Neural crest cell (in vitro differentiated cells): ENCODE data around the gene MAPK1. TPM values are rescaled to one million over a fixed set of nuclear protein-coding genes. Genes with fewer than 3 reads are reported as not detected.

ENCODE experiments used
- DNase-seq: peaks from one replicate; pipeline ENCODE4 v3.0.0; 2021; ENCODE audit warnings: low read depth, mixed read lengths, low spot score
- H3K27ac Mint-ChIP-seq: one replicate; pipeline ENCODE4 v1.8.0; 2021; ENCODE audit warnings: mild to moderate bottlenecking, mixed read lengths; ENCODE audit not compliant: unreplicated experiment
- H3K27me3 Mint-ChIP-seq: 2 replicates; pipeline ENCODE4 v1.8.0; 2021; ENCODE audit warnings: low read depth, mild to moderate bottlenecking, mixed read lengths
- H3K36me3 Mint-ChIP-seq: 2 replicates; pipeline ENCODE4 v1.8.0; 2021; ENCODE audit warnings: low read depth, mild to moderate bottlenecking, mixed read lengths
- H3K4me1 Mint-ChIP-seq: 2 replicates; pipeline ENCODE4 v1.8.0; 2021; ENCODE audit warnings: mixed read lengths
- H3K4me3 Mint-ChIP-seq: one replicate; pipeline ENCODE4 v1.8.0; 2021; ENCODE audit warnings: mild to moderate bottlenecking, mixed read lengths
- H3K9me3 Mint-ChIP-seq: 2 replicates; pipeline ENCODE4 v1.8.0; 2021; ENCODE audit warnings: mixed read lengths
- total RNA-seq: library from RNA; stranded (reverse); gene quantifications from 2 replicates; pipeline ENCODE4 v1.2.1, GENCODE V29; 2021
- TF ChIP-seq, protein P1 (sequence below): fragments of 200-600 bp; sonication (generic); conservative IDR thresholded peaks from 2 replicates; pipeline ENCODE4 v1.5.0; 2021; ENCODE audit warnings: antibody characterized with exemption, mild to moderate bottlenecking

The MAPK1 gene
- total RNA-seq, 1 donor from 2014 or later = 118 TPM

GRCh38 chr22:21712751-21713427 is 154.6 kb downstream of the MAPK1 start:
- TF ChIP-seq, protein P1, sequence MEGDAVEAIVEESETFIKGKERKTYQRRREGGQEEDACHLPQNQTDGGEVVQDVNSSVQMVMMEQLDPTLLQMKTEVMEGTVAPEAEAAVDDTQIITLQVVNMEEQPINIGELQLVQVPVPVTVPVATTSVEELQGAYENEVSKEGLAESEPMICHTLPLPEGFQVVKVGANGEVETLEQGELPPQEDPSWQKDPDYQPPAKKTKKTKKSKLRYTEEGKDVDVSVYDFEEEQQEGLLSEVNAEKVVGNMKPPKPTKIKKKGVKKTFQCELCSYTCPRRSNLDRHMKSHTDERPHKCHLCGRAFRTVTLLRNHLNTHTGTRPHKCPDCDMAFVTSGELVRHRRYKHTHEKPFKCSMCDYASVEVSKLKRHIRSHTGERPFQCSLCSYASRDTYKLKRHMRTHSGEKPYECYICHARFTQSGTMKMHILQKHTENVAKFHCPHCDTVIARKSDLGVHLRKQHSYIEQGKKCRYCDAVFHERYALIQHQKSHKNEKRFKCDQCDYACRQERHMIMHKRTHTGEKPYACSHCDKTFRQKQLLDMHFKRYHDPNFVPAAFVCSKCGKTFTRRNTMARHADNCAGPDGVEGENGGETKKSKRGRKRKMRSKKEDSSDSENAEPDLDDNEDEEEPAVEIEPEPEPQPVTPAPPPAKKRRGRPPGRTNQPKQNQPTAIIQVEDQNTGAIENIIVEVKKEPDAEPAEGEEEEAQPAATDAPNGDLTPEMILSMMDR = peak; percentile 69
- H3K9me3 Mint-ChIP-seq = no peaks in the 10 kb centered on the region
- peaks cover 8% of the 10 kb centered on the region for H3K36me3 Mint-ChIP-seq
- DNase-seq = peak; percentile 43
- H3K27me3 Mint-ChIP-seq = no peaks in the 10 kb centered on the region
- H3K4me1 Mint-ChIP-seq = peaks cover 19% of the 10 kb centered on the region
- no peak overlapping the region for H3K27ac Mint-ChIP-seq
- no peak overlapping the region for H3K4me3 Mint-ChIP-seq

DNA sequence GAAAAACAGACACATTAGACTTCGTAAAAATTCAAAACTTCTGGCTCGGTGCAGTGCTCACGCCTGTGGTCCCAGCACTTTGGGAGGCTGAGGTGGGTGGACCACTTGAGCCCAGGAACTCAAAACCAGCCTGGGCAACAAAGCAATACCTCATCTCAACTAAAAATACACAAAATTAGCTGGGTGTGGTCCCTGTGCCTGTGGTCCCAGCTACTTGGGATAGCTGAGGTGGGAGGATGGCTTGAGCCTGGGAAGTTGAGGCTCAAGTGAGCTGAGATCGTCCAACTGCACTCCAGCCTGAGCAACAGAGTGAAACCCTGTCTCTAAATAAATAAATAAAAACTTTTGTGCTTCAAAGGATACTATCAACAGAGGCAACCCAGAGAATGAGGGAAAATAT is 155.6 kb downstream of the MAPK1 start:
- H3K36me3 Mint-ChIP-seq = peaks cover 8% of the 10 kb centered on the region
- TF ChIP-seq, protein P1 = no peak
- no peaks in the 10 kb centered on the region for H3K27me3 Mint-ChIP-seq
- DNase-seq = no peak
- no peak overlapping the region for H3K4me3 Mint-ChIP-seq
- H3K9me3 Mint-ChIP-seq = no peaks in the 10 kb centered on the region
- H3K27ac Mint-ChIP-seq = no peak overlapping the region
- H3K4me1 Mint-ChIP-seq = peaks cover 19% of the 10 kb centered on the region

DNA sequence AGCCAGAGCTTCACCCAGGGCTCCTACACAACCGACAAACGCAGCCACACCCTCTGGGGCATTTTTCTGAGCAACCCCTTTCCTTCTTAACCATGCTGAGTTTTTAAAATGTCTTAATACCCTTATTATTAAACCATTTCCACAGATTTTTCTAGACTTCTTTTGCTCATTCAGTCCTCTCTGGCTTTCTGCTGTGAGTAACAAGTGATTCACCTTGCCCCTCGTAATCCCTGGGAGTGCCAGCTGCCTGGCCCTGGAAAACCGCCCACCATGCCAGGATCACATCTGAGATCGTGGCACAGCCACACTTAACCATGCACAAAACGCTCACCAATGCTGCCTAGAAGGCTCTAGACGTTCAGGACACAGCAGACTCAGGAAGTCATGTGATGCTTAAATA is 157.3 kb downstream of the MAPK1 start:
- no peak overlapping the region for H3K27ac Mint-ChIP-seq
- H3K36me3 Mint-ChIP-seq = peaks cover 8% of the 10 kb centered on the region
- H3K9me3 Mint-ChIP-seq = no peaks in the 10 kb centered on the region
- H3K27me3 Mint-ChIP-seq = no peaks in the 10 kb centered on the region
- H3K4me3 Mint-ChIP-seq = no peak overlapping the region
- TF ChIP-seq, protein P1 = no peak
- H3K4me1 Mint-ChIP-seq = peaks cover 19% of the 10 kb centered on the region
- DNase-seq = no peak

DNA sequence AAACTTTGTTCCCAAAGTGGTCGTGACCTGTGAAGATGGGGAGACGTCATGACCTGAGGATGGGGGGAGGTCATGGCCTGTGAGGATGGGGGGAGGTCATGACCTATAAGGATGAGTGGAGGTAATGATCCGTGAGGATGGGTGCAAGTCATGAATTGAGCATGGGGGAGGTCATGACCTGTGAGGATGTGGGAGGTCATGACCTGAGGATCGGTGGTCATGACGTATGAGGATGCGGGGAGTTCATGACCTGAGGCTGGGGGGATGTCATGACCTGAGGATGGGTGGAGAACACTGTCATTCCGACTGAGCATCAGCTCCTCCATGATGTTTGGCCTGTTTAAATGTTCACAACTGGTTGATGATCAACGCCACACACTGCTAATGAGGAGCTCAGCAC is 157.8 kb downstream of the MAPK1 start:
- no peak for DNase-seq
- TF ChIP-seq, protein P1 = no peak

DNA sequence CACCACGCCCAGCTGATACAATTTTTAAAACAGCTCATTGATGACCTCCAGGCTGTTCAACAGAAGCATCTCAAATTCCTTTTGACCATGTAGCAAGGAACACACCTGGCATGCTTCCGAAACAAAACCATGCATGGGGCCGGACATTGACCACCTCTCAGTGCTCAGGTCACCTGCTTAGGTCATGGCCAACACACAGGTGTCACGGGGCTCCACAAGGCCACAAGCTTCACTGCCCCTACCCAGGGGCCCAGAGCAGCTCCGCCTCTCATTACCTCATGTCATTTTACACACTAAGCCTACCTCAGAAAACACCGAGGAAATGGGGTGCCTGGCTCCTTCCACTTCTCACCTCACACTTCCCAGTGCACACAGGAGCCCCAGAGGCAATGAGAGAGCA is 158.5 kb downstream of the MAPK1 start:
- H3K4me1 Mint-ChIP-seq = peaks cover 16% of the 10 kb centered on the region
- no peak overlapping the region for H3K4me3 Mint-ChIP-seq
- H3K36me3 Mint-ChIP-seq = peaks cover 8% of the 10 kb centered on the region
- no peak for DNase-seq
- no peaks in the 10 kb centered on the region for H3K9me3 Mint-ChIP-seq
- TF ChIP-seq, protein P1 = no peak
- H3K27ac Mint-ChIP-seq = no peak overlapping the region
- H3K27me3 Mint-ChIP-seq = no peaks in the 10 kb centered on the region

More for the DNA sequence above, 157.8 kb downstream of the MAPK1 start:
- Mint-ChIP-seq H3K27me3 (no peaks in the 10 kb centered on the region), H3K9me3 (no peaks in the 10 kb centered on the region), H3K27ac (peak overlapping the region; percentile 91), H3K36me3 (peaks cover 8% of the 10 kb centered on the region), H3K4me1 (peaks cover 16% of the 10 kb centered on the region), H3K4me3 (no peak overlapping the region)
